ENCODE measurements around the gene MOV10L1.

Gene MOV10L1

DNA sequence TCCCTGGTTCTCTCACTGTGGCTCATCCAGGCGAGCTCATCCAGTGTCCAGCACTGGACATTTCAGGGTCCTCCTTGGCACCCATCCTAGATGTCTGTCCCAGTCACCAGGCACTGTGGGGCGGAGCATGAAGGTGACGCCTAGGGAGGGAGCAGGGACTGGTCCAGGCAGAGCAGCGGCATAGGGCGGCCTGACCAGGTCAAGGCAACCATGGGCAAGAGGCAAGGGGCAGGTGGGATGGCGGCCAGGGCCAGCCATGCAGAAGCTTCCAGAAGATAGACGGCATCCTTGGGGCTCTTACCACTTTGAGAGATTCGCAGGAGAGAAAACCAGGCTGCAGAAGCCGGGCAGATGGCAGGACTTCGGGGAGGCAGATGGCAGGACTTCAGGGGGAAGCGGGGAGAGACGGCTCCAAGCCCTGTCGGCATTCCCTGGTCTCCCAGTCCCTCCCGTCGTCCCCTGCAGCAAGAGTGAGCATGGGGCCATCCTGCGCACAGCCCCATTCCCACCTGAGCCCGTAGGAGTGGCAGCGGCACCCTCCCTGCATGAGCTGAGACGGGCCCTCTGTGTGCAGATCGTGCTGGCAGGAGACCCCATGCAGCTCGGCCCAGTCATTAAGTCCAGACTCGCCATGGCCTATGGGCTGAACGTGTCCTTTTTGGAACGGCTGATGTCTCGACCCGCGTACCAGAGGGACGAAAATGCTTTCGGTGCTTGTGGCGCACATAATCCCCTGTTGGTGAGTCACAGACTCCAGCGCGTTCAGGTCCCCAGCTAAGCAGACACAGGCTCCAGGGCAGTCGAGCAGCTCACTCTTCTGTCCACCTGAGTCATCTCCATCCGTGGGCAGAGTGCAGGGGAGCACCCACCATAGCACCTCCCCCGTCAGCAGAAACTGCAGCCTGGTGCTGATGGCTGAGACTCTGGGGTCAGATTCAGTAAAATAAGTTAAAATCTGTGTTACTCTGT, 60.6 kb downstream of the MOV10L1 start:
- H2AFZ ChIP-seq (ENCODE audit: low read length): no peak overlapping the region
- no peak for DNase-seq
- no peaks in the 10 kb centered on the region for H3K9me3 ChIP-seq (replicated peaks; ENCODE audit: insufficient read depth, low read length)
- TF ChIP-seq, protein P1, sequence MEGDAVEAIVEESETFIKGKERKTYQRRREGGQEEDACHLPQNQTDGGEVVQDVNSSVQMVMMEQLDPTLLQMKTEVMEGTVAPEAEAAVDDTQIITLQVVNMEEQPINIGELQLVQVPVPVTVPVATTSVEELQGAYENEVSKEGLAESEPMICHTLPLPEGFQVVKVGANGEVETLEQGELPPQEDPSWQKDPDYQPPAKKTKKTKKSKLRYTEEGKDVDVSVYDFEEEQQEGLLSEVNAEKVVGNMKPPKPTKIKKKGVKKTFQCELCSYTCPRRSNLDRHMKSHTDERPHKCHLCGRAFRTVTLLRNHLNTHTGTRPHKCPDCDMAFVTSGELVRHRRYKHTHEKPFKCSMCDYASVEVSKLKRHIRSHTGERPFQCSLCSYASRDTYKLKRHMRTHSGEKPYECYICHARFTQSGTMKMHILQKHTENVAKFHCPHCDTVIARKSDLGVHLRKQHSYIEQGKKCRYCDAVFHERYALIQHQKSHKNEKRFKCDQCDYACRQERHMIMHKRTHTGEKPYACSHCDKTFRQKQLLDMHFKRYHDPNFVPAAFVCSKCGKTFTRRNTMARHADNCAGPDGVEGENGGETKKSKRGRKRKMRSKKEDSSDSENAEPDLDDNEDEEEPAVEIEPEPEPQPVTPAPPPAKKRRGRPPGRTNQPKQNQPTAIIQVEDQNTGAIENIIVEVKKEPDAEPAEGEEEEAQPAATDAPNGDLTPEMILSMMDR (IDR thresholded peaks at IDR 0.05; ENCODE audit: low read length): no peak
- TF ChIP-seq EZH2 (optimal IDR thresholded peaks at IDR 0.05; ENCODE audit: low read depth, low read length) (no peak), EZH2phosphoT487 (IDR thresholded peaks at IDR 0.05; ENCODE audit: low read length) (no peak)
- no peaks in the 10 kb centered on the region for H3K36me3 ChIP-seq (replicated peaks; ENCODE audit: insufficient read depth, low read length)
- H4K20me1 ChIP-seq (ENCODE audit: insufficient read depth, low read length): no peaks in the 10 kb centered on the region
- peaks cover 50% of the 10 kb centered on the region for H3K27me3 ChIP-seq (replicated peaks; ENCODE audit: insufficient read depth, low read length)
- H3F3A ChIP-seq (ENCODE audit: insufficient read depth, low read length): no peaks in the 10 kb centered on the region
- H3K9ac ChIP-seq (ENCODE audit: low read length): no peak overlapping the region
- H3K4me2 ChIP-seq (ENCODE audit: low read depth, low read length): no peak overlapping the region
- H3K4me1 ChIP-seq (ENCODE audit: low read length): no peaks in the 10 kb centered on the region
- H3K27ac ChIP-seq (ENCODE audit: low read length): no peak overlapping the region
- no peaks in the 10 kb centered on the region for H3K9me2 ChIP-seq (replicated peaks; ENCODE audit: insufficient read depth, low read length)
- no peak overlapping the region for H3K4me3 ChIP-seq (ENCODE audit: low read length)
- no peaks in the 10 kb centered on the region for H3K79me2 ChIP-seq (ENCODE audit: low read length)

GRCh38 chr22:50151571-50152537, 62.0 kb downstream of the MOV10L1 start:
- H3K9ac ChIP-seq (ENCODE audit: low read length): no peak overlapping the region
- no peaks in the 10 kb centered on the region for H3K79me2 ChIP-seq (ENCODE audit: low read length)
- H3K36me3 ChIP-seq (replicated peaks; ENCODE audit: insufficient read depth, low read length): no peaks in the 10 kb centered on the region
- no peaks in the 10 kb centered on the region for H3F3A ChIP-seq (ENCODE audit: insufficient read depth, low read length)
- no peaks in the 10 kb centered on the region for H3K4me1 ChIP-seq (ENCODE audit: low read length)
- no peak overlapping the region for H3K4me3 ChIP-seq (ENCODE audit: low read length)
- H3K27me3 ChIP-seq (replicated peaks; ENCODE audit: insufficient read depth, low read length): peaks cover 51% of the 10 kb centered on the region
- H3K27ac ChIP-seq (ENCODE audit: low read length): no peak overlapping the region
- H2AFZ ChIP-seq (ENCODE audit: low read length): no peak overlapping the region
- H3K4me2 ChIP-seq (ENCODE audit: low read depth, low read length): no peak overlapping the region
- TF ChIP-seq EZH2 (optimal IDR thresholded peaks at IDR 0.05; ENCODE audit: low read depth, low read length) (no peak), EZH2phosphoT487 (IDR thresholded peaks at IDR 0.05; ENCODE audit: low read length) (no peak)
- TF ChIP-seq, protein P1 (IDR thresholded peaks at IDR 0.05; ENCODE audit: low read length): no peak
- no peaks in the 10 kb centered on the region for H3K9me2 ChIP-seq (replicated peaks; ENCODE audit: insufficient read depth, low read length)
- H3K9me3 ChIP-seq (replicated peaks; ENCODE audit: insufficient read depth, low read length): no peaks in the 10 kb centered on the region
- no peak for DNase-seq
- no peaks in the 10 kb centered on the region for H4K20me1 ChIP-seq (ENCODE audit: insufficient read depth, low read length)

DNA sequence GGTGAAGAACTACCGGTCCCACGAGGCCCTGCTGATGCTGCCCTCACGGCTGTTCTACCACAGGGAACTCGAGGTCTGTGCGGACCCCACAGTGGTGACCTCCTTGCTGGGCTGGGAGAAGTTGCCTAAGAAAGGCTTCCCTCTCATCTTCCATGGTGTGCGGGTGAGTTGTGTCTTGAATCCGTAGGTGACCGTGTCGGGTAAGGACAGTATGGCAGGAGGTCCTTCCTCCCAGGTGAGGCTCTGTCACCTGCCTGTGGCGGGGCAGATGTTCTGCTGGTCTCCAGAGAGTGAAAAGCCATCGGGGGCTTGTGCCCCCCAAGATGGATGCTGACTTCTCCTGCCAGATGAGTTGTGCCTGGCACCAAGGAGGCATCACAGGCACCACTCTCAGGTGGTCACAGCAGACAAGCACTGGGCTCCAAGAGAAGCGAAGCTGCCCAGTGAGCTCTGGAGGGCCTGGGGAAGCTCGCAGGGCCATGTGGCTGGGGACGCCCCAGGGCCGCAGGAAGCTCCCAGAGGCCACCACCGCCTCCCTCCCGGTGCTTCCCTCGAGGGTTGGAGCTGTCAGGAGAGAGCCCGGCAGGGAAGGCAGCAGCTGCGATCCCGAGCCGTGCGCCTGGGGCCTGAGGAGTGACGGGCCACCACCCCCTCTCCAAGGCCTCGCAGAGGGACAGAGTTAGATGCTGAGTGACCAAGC, 63.4 kb downstream of the MOV10L1 start:
- no peaks in the 10 kb centered on the region for H3K4me1 ChIP-seq (ENCODE audit: low read length)
- H3F3A ChIP-seq (ENCODE audit: insufficient read depth, low read length): no peaks in the 10 kb centered on the region
- no peak overlapping the region for H2AFZ ChIP-seq (ENCODE audit: low read length)
- peaks cover 64% of the 10 kb centered on the region for H3K27me3 ChIP-seq (replicated peaks; ENCODE audit: insufficient read depth, low read length)
- TF ChIP-seq EZH2phosphoT487 (IDR thresholded peaks at IDR 0.05; ENCODE audit: low read length) (no peak), EZH2 (optimal IDR thresholded peaks at IDR 0.05; ENCODE audit: low read depth, low read length) (no peak)
- TF ChIP-seq, protein P1 (IDR thresholded peaks at IDR 0.05; ENCODE audit: low read length): no peak
- no peaks in the 10 kb centered on the region for H3K79me2 ChIP-seq (ENCODE audit: low read length)
- no peaks in the 10 kb centered on the region for H3K36me3 ChIP-seq (replicated peaks; ENCODE audit: insufficient read depth, low read length)
- H3K4me3 ChIP-seq (ENCODE audit: low read length): no peak overlapping the region
- no peak overlapping the region for H3K9ac ChIP-seq (ENCODE audit: low read length)
- DNase-seq: no peak
- H3K9me2 ChIP-seq (replicated peaks; ENCODE audit: insufficient read depth, low read length): no peaks in the 10 kb centered on the region
- no peak overlapping the region for H3K27ac ChIP-seq (ENCODE audit: low read length)
- no peaks in the 10 kb centered on the region for H4K20me1 ChIP-seq (ENCODE audit: insufficient read depth, low read length)
- H3K9me3 ChIP-seq (replicated peaks; ENCODE audit: insufficient read depth, low read length): no peaks in the 10 kb centered on the region
- no peak overlapping the region for H3K4me2 ChIP-seq (ENCODE audit: low read depth, low read length)

All from MM.1S (cell line).